Measurements from ENCODE around the gene PHF24. TPM values are rescaled to one million over a fixed set of nuclear protein-coding genes. Genes with fewer than 3 reads are reported as not detected.

PHF24 gene
- total RNA-seq, 1 donor = under 0.01 TPM

DNA sequence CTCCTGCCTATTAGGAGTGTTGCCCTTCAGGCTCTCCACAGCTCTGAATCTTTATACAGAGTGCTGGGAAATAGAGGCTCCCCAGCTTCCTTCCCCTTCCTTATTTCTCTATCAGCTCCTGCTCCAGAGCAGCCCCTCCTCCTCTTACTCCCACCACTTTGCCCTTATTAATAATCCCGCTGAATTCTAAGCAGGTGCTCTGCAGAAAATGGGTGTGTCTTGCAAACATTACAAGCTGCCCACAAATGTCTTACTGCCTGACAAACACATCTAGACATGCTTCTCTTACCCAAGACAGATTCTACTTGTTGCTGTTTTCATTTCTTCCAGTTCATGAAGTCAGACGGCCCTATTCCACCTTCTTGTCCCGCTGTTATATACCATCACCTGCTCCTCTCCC is 6.4 kb downstream of the PHF24 start:
- TF ChIP-seq, protein P1, sequence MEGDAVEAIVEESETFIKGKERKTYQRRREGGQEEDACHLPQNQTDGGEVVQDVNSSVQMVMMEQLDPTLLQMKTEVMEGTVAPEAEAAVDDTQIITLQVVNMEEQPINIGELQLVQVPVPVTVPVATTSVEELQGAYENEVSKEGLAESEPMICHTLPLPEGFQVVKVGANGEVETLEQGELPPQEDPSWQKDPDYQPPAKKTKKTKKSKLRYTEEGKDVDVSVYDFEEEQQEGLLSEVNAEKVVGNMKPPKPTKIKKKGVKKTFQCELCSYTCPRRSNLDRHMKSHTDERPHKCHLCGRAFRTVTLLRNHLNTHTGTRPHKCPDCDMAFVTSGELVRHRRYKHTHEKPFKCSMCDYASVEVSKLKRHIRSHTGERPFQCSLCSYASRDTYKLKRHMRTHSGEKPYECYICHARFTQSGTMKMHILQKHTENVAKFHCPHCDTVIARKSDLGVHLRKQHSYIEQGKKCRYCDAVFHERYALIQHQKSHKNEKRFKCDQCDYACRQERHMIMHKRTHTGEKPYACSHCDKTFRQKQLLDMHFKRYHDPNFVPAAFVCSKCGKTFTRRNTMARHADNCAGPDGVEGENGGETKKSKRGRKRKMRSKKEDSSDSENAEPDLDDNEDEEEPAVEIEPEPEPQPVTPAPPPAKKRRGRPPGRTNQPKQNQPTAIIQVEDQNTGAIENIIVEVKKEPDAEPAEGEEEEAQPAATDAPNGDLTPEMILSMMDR (IDR thresholded peaks at IDR 0.05; ENCODE audit: insufficient read depth, low read length) = no peak
- no peak for DNase-seq (ENCODE audit: low read depth)
- H3K4me3 ChIP-seq (ENCODE audit: low read depth, low read length) = no peak overlapping the region

DNA sequence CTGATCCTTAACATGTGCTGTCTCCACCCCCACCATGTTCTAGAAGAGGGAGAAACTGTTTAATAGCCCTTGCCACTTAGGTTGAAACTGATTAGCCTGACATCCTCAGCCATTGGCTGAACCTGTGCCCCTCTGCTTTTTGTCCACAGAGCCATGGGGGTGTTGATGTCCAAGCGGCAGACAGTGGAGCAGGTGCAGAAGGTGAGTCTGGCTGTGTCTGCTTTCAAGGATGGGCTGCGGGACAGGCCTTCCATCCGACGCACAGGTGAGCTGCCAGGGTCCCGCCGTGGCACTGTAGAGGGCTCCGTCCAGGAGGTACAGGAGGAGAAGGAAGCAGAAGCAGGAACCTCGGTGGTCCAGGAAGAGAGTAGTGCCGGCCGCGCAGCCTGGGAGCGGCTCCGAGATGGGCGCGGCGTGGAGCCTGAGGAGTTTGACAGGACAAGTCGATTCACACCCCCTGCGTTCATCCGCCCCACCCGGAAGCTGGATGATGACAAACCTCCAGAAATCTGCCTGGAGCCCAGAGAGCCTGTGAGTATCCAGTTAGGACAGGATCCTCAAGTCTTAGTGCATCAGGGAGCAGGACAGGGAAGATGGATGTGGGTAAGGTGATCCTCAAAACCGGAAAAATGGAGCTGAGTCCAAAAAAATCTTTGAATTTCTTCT is 13.2 kb downstream of the PHF24 start:
- DNase-seq (ENCODE audit: low read depth) = no peak
- H3K4me3 ChIP-seq (ENCODE audit: low read depth, low read length) = no peak overlapping the region
- TF ChIP-seq, protein P1 (IDR thresholded peaks at IDR 0.05; ENCODE audit: insufficient read depth, low read length) = no peak

DNA sequence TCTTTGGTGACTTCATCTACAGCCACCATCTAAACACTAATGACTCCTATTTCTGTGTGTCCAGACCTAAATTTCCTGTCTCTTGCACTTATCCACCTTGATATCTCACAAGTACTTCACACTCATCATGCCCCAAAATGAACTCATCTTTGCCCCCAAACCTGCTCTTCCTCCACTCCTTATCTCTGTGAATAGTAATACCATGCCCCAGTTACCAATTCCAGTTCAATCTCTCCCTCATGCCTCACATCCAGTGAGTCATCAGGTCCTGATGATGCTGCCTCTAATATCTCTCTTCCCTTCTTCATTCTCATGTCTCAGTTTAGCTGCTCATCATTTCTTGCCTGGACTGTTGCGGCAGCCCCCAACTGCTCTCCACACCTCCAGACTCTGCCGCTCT is 16.6 kb downstream of the PHF24 start:
- no peak for DNase-seq (ENCODE audit: low read depth)
- no peak overlapping the region for H3K4me3 ChIP-seq (ENCODE audit: low read depth, low read length)
- TF ChIP-seq, protein P1 (IDR thresholded peaks at IDR 0.05; ENCODE audit: insufficient read depth, low read length) = no peak

DNA sequence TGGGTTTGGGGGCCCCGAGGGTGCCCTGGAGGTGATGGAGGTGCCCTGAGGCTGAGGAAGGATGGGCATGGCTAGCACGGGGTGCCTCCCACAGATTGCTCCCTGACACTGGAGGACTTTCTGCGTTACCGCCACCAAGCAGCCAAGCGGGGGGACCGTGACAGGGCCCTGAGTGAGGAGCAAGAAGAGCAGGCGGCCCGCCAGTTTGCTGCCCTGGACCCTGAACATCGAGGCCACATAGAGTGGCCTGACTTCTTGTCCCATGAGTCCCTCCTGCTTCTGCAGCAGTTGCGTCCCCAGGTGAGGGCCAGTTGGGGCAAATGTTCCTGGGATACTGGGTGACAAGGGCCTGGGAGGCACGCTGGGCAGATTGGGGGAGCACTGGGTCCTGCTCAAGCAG is 18.4 kb downstream of the PHF24 start:
- DNase-seq (ENCODE audit: low read depth) = no peak
- TF ChIP-seq, protein P1 (IDR thresholded peaks at IDR 0.05; ENCODE audit: insufficient read depth, low read length) = no peak
- no peak overlapping the region for H3K4me3 ChIP-seq (ENCODE audit: low read depth, low read length)

DNA sequence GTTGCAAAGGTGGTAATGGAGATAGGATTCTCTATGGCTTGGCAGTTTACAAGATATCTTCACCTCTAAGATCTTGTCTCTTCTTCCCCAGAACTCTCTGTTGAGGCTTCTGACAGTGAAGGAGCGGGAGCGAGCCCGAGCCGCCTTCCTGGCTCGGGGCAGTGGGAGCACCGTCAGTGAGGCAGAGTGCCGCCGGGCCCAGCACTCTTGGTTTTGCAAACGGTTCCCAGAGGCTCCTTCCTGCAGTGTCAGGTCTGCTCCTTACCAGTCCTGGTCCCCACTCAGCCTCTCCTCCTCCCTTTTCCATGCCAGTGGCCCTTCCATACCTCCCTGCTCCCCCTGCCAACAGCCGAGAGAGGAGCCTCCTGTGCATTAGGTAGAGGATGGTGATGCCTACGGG is 18.9 kb downstream of the PHF24 start:
- TF ChIP-seq, protein P1 (IDR thresholded peaks at IDR 0.05; ENCODE audit: insufficient read depth, low read length) = no peak
- DNase-seq (ENCODE audit: low read depth) = no peak
- H3K4me3 ChIP-seq (ENCODE audit: low read depth, low read length) = no peak overlapping the region

DNA sequence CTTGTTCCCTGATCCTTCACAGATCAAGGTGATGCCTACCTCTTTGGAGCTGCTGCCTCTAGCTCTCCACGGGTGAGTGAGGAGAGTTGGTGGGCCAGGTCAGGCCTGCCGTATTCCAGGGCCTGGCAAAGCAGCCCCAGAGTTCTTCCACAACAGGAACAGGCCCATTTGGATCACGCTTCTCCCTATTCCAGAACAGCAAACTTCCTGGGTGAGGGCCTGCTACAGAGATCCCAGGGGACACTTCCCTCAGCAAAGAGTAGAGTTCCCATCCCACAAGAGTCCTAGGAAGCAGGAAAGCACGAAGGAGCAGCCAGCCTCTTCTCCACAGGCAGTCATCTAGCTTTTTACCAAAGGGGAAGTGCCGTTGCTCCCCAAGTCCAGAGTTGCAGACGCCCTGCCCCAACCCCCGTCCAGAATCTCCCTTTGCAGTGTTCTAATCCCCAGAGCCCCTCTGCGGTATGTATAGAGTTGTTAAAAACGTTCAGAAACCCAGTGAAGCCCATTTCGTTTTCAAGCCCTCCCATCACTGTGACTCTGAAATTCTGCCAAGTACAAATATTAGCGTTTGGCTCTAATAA is 22.2 kb downstream of the PHF24 start:
- TF ChIP-seq, protein P1 (IDR thresholded peaks at IDR 0.05; ENCODE audit: insufficient read depth, low read length) = no peak
- H3K4me3 ChIP-seq (ENCODE audit: low read depth, low read length) = no peak overlapping the region
- no peak for DNase-seq (ENCODE audit: low read depth)
